Measurements from ENCODE around the gene CMKLR1.

Gene CMKLR1

DNA sequence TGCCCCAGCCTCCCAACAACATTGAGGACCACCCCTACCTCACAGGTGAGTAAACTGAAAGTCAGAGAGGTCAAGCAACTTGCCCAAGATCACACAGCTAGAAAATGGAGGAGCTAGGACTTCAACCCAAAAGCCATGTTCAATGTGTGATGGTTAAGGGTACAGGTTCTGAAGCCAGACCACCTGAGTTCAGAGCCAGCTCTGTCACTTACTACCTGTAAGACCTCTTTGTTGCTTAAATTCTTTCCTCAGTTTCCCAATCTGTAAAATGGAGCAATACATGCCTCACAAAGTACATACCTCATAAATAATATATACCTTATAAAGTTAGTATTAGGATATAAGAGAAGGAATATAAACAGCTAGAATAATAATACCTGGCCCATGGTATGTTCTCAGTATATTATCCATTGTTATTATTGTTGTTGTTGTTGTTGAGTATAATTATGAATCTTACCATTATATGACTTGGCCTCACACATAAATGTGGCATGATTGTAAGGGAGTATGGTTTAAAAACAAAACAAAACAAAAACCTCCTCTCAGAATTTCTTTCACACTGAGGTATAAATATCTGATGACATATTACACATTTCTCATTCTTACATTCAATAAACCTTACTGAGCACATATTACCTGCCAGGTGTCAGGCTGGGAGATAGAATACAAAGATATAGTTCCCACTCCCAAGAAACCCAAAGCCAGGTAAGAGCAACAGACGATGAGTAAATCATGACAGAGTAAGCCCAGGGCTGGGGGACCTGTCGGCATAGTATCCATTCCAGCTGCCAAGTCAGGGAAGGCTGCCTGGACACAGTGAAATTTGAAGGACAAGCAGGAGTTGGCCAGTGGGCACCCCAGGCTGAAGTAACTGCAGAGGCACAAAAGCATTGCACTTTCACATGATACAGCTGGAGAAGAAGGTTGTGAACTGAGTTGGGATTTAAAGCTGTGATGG lies 19.6 kb downstream of the CMKLR1 start:
- no peak for TF ChIP-seq ZNF274 (IDR thresholded peaks at IDR 0.05; ENCODE audit: low read depth, low read length)
- H3K4me3 ChIP-seq (ENCODE audit: low read length): no peak overlapping the region

DNA sequence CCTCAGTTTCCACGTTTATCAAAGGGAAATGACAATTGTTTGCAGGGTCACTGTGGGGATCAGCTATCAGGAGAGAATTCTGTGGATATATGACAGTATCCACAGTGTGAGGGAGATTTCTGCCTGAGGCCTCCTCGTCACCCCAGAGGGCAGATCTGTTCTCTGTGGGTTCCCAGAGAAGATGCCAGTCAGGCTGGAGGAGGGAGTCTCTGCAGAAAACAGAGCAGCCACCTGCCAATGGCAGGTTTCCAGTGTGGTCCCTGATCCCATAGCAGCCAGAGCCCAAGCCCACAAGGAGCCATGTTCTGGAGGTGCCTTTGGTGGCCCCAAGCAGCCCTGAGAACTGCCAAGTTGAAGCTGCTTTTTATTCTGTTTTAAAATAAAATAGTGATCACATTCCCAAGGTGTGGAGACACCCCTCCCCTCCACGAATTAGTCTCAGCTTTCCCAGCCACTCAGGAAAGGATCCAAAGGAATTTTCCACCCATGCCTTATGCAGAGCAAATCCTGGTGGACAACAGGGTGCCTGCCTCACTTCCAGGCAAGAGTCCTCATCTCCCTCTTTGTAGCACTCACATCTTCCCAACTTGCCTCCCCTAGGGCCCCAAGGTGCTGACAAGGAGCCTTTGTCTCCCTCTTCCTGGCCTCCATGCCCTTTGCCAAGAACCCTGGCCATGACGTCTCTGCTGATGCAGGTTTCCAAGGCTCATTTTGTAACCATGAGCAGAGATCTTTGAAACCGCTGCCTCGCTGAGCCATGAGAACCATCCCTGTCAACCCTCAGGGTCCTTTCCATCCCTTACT lies 20.4 kb downstream of the CMKLR1 start:
- TF ChIP-seq ZNF274 (IDR thresholded peaks at IDR 0.05; ENCODE audit: low read depth, low read length): no peak
- H3K4me3 ChIP-seq (ENCODE audit: low read length): no peak overlapping the region

DNA sequence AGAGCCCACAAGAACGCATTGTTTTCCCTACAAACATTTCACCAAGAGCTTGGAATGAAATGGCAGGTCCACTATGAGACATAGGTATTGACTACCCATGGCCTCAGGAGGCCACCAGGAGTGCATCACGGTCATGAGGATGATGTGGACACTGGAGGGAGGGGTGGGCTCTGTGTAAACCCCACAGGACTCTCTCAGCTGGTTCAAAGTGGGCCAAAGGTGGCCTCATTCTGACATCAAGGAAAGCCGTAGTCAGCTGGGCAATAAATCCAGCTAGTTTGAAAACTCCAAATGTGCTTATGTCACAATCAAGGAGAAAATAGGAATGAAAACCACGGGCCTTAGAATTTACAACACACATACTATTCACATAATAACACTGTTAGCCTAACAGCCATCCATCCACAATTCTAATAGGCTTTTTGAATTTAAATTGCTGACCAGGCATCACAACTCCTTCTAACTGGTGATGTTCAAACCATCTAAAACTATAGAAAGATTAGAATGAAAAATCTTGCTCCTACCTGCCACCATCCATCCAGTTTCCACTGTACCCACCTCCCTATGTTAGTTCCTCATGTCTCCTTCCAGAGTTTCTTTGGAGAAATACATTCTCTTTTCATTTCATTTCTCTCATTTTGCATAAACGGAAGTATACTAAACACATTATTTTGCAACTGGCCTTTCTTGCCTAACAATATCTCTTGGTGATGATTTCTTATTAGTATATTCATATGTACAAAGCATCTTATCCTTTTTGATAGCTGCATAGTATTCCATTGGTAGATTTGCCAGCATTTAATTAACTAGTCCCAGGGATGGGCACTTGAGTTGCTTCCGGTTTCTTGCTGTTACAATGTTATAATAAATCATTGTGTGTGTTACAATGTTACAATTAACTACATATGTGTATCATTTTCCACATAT lies 21.5 kb downstream of the CMKLR1 start:
- no peak overlapping the region for H3K4me3 ChIP-seq (ENCODE audit: low read length)
- TF ChIP-seq ZNF274 (IDR thresholded peaks at IDR 0.05; ENCODE audit: low read depth, low read length): no peak

DNA sequence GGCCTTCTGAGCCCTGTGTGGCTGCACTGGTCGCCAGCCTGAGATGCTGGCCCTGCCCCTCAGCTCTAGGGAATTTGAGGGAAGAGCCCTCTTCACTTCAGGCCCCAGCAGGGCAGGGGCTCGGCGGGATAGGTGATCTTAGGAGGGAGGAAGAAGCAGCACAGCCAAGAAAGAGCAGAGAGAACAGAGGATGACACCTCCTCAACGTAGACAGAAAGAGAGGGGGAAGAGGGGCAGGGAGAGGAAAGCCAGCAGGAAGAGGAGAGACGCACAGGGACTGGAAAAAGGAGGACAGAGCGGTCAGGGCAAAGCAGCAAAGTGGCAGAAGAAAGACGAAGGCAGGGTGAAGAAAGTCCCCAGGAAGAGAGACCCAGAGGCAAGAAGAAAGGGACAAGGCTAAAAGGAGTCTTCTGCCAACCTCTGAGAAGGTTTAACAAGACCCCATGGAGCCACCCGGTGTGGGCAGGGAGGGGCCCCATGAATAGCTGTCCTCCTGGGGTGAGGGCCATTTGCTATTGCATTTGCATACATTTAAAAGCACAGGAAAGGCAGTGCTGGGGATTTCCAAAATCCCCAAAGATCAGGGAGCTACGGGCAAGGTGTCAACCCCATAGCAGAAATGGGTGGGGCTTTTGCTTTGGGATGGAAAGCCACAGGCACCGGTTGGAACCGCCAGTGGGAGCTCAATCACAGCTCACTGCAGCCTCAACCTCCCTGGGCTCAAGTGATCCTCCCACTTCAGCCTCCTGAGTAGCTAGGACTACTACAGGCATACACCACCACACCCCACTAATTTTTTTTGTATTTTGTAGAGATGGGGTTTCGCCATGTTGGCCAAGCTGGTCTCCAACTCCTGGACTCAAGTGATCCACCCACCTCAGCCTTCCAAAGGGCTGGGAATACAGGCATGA lies 22.7 kb downstream of the CMKLR1 start:
- H3K4me3 ChIP-seq (ENCODE audit: low read length): no peak overlapping the region
- TF ChIP-seq ZNF274 (IDR thresholded peaks at IDR 0.05; ENCODE audit: low read depth, low read length): no peak

DNA sequence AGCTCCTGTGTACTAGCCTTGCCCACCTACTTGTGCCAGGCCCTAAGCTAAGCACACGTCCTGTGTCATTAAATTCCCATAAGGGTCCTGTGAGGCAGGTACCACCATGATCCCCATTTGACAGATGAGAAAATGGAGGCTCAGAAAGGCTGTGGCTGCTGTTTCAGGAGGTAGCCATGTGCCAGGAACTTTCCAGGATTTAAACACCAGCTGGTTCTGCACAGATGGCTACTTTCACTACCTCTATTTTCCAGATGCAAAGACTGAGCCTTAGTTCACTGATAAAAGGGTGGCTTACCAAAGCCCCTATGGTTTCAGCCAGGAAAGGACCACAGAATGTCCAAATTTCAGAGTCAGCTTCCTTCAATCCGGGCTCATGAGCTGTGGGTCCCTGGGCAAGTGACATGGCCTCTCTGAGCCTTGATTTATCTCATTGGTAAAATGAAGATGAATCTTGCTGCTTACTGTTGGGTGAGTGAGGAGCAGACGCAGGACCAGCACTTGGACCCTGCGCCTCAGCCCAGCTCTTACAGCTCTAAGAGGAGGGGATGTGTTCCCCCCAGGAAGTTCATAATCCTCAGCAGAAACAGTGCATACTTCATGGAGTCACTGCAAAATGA lies 23.5 kb downstream of the CMKLR1 start:
- no peak for TF ChIP-seq ZNF274 (IDR thresholded peaks at IDR 0.05; ENCODE audit: low read depth, low read length)
- no peak overlapping the region for H3K4me3 ChIP-seq (ENCODE audit: low read length)

DNA sequence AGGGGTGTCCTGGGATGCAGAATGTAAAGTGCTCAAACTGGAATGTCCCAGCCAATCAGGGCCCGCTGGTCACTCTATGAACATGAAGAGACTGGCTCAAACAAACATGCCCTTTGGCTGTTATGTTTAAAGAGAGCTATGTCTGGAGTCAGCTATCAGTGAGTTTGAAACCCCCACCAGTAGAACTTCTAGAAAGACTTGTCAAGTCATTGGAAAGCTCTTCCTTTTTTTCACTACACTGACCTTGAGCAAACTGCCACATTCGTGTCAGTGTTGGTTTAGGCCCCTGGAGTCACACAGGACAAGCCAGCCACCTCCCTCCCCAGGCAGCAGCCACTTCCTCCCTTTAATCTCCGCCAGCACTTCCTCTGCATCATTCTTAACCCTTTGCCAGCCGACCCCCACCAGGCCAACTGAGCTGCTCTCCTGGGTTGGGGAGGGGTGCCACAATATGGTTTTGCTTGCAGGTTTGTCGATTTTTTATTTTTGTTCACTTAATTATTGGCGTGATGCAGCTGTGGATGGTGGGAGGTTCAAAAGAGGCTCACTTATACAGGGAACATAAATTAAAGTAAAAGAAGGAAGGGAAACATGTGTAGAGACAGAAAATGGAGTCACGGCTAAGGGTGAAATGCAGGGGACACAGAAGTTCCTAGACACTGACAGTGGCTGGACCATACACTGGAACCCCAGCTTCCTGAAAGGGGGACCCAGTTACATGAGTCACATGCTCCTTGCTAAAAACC lies 25.3 kb downstream of the CMKLR1 start:
- TF ChIP-seq ZNF274 (IDR thresholded peaks at IDR 0.05; ENCODE audit: low read depth, low read length): no peak
- no peak overlapping the region for H3K4me3 ChIP-seq (ENCODE audit: low read length)

DNA sequence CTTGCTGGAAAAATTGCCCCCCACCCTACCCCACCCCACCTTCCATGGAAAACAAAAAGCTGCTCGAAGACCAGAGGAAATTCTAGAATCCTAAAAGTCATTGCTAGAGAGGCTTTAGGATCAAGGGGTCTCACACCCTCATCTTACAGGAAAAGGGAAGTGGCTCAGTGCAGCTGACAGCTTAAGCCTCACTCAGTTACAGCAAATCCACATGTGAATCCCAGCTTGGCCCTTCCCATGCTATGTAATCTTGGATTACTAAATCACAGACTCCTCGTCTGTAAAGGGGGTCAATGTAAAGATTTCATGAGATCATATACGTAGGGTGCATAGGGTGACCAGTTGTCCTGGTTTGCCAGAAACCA lies 25.9 kb downstream of the CMKLR1 start:
- no peak for TF ChIP-seq ZNF274 (IDR thresholded peaks at IDR 0.05; ENCODE audit: low read depth, low read length)
- no peak overlapping the region for H3K4me3 ChIP-seq (ENCODE audit: low read length)

DNA sequence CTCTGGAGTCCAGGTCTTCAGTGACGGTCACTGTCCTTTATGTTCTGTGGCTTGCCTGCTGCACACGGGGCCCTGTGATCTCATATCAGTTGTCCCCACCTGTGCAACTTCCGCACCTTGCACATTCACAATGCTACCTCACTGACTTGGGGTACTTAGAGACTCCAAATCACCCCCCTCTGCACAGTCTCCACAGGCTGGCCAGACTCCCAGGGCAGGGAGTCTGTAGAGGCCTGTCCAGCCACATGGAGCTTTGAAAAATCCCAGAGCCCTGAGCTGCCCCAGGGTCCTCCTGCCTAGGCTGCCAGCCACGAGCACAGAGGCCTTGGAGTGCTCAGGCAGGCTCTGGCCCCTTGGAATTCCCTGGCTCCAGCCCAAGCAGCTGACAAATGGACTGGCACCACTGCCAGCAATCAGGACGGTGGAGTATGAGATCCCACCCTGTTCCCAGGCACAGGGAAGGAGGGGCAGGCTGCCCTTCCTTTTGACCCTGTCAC lies 26.4 kb downstream of the CMKLR1 start:
- H3K4me3 ChIP-seq (ENCODE audit: low read length): no peak overlapping the region

DNA sequence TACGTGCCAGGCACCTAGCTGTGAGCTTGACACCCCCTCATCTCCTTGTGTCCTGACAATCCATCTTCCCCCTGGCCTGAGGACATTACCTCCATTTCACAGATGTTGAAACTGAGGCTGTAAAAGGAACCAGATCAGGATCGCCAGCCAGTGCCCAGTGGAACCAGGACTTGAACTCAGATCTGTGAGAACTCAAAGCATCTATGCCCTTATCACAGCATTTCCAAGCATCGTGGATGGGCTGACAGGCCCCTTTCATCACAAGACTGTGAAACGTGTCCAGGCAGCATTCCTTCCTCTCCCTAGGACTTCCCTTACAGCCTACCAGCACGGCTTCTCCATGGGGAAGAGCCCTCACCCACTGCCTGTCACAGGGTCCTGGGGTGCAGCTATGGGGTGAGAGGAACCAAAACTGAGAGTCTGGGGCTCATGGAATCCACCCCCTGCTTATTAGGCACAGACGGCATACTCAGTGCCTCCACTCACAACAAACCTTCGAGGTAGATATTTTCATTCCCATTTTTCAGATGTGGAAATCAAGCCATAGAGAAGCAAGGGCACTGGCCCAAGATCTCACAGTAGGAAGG lies 26.9 kb downstream of the CMKLR1 start:
- no peak for TF ChIP-seq ZNF274 (IDR thresholded peaks at IDR 0.05; ENCODE audit: low read depth, low read length)

More for the DNA sequence above, 26.4 kb downstream of the CMKLR1 start:
- TF ChIP-seq ZNF274 (IDR thresholded peaks at IDR 0.05; ENCODE audit: low read depth, low read length): no peak

DNA sequence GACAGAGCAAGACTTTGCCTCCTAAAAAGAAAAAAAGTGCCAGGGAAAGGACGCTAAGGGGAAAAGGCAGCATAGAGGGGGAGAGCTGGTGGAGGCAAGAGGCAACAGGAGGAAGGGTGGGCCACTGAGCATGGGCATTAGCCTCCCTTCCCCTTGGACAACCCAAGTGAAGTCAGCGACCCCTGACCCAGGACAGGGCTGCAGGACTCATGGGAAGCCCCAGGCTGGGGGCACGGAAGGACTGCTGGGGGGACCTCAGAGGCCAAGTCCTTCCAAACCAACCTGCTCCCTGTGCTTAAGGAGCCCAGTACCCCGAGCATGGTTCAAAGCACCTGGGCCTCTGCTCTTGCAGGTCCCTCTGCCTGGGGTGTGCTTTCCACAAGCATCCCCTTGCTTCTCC lies 27.5 kb downstream of the CMKLR1 start:
- no peak overlapping the region for H3K4me3 ChIP-seq (ENCODE audit: low read length)
- TF ChIP-seq ZNF274 (IDR thresholded peaks at IDR 0.05; ENCODE audit: low read depth, low read length): no peak

More for the DNA sequence above, 26.9 kb downstream of the CMKLR1 start:
- H3K4me3 ChIP-seq (ENCODE audit: low read length): no peak overlapping the region

DNA sequence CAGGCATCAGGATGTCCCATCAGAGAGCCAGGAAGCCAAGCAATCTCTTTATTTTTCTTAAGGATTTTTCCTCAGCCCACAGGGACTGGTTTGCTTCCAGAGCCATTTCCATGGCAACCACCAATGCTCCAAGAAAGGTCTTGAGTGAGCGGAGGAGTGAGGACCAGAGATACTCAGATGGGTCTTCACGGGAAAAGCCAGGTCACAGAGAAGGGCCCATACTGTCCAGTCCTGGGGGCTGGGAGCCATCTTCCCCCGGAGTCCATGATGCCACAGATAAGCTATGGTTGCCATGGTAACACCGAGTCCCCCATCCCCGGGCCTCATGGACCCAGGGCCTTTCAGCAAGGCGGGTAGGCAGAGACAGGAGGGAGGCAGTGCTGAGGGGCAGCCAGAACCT lies 28.6 kb downstream of the CMKLR1 start:
- TF ChIP-seq ZNF274 (IDR thresholded peaks at IDR 0.05; ENCODE audit: low read depth, low read length): no peak
- no peak overlapping the region for H3K4me3 ChIP-seq (ENCODE audit: low read length)
